T-helper 22 cell (primary cell): ENCODE data around the gene COL4A6.
"Not testable (repeated sequence)": the region's sequence is repeated elsewhere in the genome, so short reads cannot be mapped to it uniquely, and the experiment has no call there.

Experiments
- DNase-seq: peaks from one replicate; pipeline ENCODE4 v3.0.0-alpha.2; 2020; ENCODE audit warnings: low read depth

The COL4A6 gene

DNA sequence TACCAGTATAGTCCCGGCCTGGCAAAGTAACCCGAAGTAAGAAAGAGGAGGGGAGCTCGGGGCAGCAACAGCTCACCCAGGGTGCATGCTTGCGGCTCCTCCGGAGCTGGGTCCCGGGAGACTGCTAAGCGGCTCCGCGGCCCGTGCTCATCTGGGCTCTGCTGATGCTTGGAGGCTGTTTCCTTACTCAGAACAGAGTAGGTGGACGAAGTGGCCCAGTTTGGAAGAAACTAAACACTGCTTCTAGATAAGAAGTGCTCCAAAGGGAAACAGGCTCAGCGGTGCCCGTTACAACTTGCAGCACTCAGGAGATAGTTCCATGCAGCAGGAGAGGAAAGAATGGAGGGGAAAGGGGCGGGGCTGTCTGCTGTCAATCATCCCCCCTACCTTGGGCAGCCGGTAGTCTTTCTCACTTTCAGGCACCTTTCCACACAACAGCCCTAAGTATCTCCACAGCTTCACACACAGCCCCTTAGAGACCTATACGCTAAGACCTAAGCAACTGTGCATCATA lies at the start of gene COL4A6:
Gene COL4A6, minus strand, starts transcription at position 313 of the 514 bp plus-strand sequence. Its CDS starts 226 bp downstream, at position 87.
- DNase-seq = no peak

DNA sequence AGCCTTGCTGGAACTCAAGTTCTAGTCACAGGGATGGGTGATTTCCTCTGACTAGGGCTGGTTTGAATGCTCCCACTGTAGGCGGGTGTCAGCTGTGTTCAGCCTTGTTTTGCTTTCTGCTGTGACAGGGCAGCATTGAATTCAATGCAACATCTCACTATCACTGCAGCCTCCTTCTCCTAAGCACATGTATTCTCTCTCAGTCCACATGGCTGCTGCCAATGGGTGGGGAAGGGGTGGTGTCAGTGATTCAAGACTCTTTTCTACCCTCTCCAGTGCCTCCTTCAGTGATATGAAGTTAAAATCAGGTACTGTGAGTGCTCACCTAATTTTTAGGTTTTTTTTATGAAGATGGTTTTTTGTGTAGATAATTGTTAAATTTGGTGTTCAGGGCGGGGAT lies 47.7 kb upstream of the COL4A6 start:
- no peak for DNase-seq

GRCh38 chrX:108484251-108484650 lies 46.0 kb upstream of the COL4A6 start:
- no peak for DNase-seq

DNA sequence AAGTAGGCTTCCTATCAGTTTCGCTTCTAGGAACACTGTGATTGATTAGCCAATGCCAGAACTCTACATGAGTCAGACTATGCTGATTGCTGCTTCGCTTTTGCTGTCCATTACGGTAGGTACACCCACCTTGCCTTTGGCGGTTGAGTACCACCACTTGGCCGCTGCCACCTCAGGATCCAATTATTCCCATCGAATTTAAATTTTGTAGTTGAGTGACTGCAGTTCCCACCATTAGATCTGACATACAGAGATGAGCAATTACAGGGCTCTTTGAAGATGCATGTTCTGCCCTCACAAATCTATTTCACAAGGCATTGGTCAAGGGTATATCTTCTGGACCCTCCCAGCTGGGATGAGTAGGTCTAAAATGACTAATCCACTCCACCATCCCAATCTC lies 43.3 kb upstream of the COL4A6 start:
- not testable (repeated sequence) for DNase-seq

- DNase-seq = no peak
Measured at GRCh38 chrX:108473979-108474378, 35.8 kb upstream of the COL4A6 start.

GRCh38 chrX:108468486-108468885 lies 30.3 kb upstream of the COL4A6 start:
- DNase-seq = no peak

DNA sequence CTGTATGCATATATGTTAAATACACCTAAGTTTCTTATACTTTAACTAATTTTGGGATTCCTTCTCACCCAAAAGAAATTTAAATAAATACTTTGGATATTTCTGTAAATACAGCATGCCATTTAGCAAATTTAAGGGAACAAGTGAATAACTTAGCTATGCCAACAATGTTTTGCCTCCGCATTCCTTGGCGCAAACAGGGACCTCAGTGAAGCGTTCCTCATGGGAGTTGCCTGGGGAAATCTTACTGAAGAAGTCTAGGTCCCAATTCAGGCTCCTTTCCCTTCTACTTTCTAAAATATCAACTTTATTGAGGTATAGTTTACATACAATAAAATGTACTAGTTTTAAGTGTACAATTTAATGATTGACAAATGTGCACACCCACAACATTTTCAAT lies 26.4 kb upstream of the COL4A6 start:
- no peak for DNase-seq

GRCh38 chrX:108456971-108457477 lies 18.8 kb upstream of the COL4A6 start:
- DNase-seq = no peak

GRCh38 chrX:108453841-108454240 lies 15.6 kb upstream of the COL4A6 start:
- DNase-seq = no peak

DNA sequence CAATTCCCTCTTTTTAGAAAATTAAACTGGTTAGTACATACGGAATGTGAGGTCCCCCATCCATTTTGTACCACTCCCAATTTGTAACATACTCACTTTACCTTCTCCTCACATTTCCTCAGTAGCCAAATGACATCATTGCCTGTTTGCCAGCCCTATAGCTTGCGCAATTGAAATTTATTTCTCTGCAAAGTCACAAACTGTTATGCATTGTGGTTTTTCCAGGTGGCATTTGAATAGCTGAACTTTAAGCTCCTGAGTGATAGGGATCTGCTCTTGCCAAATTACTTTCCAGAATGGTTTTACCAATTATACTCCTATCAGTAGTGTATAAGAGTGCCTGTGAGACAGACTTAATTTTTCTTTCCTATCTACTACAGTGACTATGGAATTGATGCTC lies 9.1 kb upstream of the COL4A6 start:
- DNase-seq = no peak

- DNase-seq = no peak
Measured at GRCh38 chrX:108442901-108443464, 4.8 kb upstream of the COL4A6 start.

- DNase-seq = no peak
Measured at GRCh38 chrX:108439961-108440696, 1.9 kb upstream of the COL4A6 start.

DNA sequence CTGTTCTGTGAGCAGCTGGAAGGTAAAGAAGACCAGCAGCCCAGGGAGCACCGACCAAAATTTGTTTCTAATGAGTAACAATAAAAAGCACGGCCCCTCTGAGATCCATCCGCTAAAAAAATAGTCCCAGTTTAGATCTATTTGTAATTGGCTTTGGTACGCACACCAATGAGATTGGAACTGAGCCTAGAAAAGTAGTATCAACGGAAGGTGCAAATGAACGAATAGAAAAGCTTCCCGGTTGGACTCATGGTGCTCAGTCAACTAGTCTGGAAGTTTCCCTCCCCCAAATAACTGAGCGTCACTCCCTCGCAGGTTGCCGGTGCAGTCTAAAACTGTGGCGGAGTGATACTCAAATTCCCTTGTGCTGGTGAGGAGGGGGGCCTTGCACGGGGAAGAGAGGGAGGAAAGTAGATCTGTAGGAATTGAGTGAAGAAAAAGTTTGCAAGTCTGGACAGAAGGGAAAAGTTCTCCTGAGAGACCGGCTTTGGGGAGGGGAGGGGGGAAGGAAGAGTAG lies 1.3 kb upstream of the COL4A6 start, which contains the start of gene COL4A5:
Gene COL4A5, plus strand, starts transcription at position 413 of the 517 bp plus-strand sequence. CDS start 288 bp downstream, outside the sequence.
- no peak for DNase-seq

DNA sequence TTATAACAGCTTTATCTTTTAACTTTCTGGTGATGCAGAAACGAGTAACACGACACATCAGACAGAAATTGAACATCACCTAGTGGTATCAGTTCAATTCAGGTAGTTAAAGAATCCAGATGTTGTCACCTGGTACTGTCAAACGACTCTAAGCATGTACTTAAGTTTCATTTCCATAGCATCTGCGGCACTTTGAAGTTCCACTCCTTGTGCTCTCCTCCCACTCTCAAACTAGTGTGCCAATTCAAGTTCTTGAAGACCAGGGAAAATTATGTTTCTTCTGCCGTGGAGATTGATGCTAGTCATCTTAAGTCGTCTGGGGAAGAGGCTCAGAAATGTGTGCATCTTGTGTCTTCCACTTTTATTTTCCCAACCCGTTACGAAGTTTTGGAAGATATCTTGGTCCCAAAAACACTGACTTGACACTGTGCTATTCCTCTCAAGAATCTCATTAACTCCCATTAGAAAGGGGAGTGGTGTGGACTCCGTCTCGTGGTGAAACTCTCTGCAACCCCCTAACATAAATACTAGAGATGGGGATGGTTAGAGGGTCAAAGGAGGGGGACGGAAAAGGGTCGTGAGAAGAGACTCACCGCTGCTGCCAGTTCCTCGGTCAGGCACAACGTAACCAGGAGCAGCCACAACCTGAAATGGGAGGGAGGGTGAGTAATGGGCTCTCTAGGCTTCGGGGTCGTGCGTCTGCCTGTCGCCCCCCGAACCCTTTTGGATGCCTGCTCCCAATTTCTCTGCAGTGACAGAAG lies 693 bp downstream of the COL4A6 start:
- DNase-seq = no peak

GRCh38 chrX:108435261-108435660 lies 3.0 kb downstream of the COL4A6 start:
- no peak for DNase-seq

DNA sequence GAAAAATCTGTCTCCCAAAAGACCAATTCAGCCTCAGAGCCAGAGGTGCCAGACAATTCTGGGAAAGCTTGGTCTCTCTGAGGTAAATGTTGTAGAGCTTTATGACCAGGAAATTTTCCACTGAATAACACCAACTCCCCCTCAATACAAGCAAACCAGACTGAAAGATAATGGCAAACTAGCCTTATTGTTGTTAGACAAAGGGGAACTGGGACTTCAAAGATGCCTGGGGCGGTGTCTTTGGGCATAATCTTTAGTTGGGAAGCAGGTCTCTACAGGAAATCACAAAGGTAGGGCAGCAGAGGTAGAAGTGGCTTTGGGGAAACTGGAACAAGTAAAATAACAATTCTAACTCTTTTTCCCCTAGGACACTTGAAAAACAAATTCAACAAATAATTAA lies 12.0 kb downstream of the COL4A6 start:
- no peak for DNase-seq

DNA sequence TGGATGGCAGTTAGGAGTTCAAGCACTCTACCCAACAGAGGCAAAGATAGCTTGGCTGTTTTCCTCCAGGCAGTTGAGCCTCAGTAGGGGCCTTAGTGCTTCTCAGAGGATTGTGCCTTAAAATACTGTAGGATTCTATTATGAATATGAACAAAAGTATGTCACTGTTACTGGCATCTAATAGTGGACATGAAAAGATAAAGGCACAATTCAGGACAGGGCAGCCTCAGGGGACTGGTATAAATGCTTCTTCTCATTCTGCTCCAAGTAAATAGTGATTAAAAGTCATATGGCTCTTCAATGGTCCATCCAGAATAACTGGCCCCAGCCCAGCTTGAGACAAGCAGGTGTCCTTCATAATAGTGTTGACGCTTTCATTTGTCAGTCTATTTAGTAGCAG lies 17.7 kb downstream of the COL4A6 start:
- DNase-seq = no peak

DNA sequence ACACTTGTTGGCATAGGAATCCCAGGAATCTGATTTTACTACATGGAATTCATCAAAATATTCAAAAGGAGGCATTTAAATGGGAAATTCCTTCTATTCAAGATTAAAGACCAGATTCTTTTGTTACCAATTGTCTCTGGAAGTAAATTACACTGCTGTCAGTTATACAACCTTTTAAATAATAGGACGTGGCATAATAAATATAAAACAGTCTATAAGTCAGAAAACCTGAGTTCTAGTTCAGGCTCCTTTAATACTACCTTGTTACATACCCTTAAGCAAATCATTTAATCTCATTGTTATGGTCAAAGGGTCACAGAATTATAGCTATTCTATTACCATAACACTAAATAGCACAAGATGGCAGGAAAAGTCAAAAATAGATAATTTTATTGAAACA lies 18.8 kb downstream of the COL4A6 start:
- no peak for DNase-seq

DNA sequence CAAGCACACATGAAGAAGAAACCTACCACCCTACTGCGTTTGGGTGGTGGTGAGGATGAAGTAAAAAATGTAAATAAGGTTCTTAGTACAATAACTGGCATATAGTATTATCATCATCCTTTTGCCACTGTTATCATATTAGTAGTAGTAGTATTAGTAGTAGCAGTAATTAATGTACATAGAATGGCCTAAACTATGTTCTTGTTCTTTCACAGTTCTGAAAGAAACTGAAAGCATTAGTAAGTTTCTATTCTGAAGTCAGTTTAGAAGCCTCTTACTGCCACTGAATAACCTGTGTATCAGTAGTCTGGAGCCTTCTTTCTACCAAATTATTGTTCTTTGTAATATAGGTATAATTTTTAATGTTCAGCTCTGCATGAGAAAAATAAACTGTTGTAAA lies 21.0 kb downstream of the COL4A6 start:
- DNase-seq = no peak

DNA sequence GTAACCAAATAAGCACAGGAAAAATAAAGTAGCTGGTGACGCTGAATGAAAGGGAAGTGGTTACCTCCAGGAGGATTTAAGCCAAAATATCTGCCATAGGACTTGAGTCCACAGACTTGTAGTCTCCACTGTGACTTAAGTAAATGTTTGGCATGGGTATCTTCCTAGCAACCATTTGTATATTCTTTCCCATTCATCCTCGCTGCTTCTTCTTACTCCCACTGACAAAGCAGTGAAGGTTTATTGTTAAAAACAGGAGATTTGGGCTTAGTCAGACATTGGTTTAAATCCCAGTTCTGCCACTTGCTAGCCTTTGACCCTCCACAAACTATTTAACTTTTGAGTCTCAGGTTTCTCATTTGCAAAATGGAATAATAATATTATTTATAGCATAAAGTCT lies 22.3 kb downstream of the COL4A6 start:
- DNase-seq = no peak

DNA sequence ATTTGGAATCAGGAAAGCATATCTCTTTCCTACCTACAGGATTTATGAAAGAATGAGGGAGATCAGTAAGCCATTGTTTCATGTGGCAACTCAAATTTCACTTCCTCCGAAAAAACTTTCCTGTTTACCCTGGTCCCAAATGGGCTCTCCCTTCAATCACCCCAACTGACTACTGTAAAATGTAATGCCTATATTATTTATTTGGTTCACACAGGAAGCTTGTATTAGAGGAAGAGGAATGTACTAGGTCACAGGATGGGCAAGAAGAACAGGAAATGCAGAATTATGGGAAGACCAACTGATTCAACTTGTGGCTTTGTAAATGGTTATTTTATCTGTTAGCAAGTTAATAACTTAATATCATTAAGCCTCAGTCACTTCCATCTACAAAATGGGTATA lies 23.1 kb downstream of the COL4A6 start:
- no peak for DNase-seq

DNA sequence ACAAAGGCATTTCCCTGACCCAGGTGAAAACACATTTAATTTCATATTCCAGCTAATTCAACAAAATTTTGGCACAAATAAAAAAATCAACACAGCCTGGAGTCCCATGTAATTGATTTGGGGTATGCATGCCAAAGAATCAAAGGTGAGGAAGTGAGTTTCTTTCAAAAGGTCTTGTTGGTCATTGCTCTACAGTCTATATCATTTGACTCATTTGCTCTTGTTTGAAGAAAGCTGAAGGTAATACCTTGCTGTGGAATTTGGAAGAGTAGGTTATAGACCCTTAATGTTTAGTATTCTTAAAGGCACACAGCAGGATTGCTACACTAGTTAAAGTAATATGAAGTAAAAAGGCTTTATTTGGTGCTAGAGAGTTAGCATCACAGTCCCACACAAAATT lies 25.4 kb downstream of the COL4A6 start:
- no peak for DNase-seq
